ENCODE data around the gene GRID2IP.
A peak's percentile ranks its signal among the peaks of the same experiment; 100 is the strongest.
"Not testable (repeated sequence)": the region's sequence is repeated elsewhere in the genome, so short reads cannot be mapped to it uniquely, and the experiment has no call there.

Gene GRID2IP

GRCh38 chr7:6579446-6579845 is 28.2 kb upstream of the GRID2IP start:
- DNase-seq (ENCODE audit: low read depth): no peak
- TF ChIP-seq CTCF (IDR thresholded peaks at IDR 0.05; ENCODE audit: low read depth, low read length, missing control alignments): peak; percentile 31
- H3K4me3 ChIP-seq (ENCODE audit: low read depth, low read length): no peak overlapping the region

DNA sequence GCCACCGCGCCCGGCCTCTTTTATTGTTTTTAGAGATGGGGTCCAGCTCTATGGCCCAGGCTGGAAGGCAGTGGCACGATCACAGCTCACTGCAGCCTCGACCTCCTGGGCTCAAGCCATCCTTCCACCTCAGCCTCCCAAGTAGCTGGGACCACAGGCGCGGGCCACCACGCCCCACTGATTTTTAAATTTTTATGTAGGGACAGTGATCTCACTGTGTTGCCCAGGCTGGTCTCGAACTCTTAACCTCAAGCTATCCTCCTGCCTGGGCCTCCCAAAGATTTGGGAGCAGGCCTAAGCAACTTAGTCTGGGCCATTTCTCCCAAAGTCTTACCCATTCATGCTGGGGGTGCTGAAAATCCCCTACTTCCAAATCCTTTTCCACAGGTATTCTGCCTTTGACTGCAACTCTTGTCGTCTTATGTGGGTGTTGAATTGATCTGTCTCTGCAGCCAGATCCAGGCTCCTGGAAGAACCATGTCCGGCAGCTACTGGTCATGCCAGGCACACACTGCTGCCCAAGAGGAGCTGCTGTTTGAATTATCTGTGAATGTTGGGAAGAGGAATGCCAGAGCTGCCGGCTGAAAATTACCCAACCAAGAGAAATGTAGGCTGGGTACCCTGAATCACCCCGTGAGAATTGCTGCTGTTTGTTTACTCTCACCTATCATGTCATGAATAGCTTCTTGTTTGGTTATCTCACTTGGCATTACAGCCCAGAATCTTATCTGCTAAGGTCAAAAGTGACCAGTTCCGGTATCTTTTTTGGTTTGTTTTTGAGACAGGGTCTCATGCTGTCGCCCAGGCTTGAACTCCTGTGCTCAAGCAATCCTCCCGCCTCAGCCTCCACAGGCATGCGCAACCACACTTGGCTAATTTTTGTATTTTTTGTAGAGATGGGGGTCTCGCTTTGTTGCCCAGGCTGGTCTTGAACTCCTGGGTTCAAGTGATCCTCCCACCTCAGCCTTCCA is 27.1 kb upstream of the GRID2IP start:
- peak overlapping the region; percentile 83 for H3K4me3 ChIP-seq (ENCODE audit: low read depth, low read length)

GRCh38 chr7:6577369-6578113 is 26.3 kb upstream of the GRID2IP start, which contains the start of gene ZDHHC4:
Gene ZDHHC4 (plus strand): TSS chr7:6577454. CDS start chr7:6580562, 3,108 bp downstream.
- peak; percentile 75 for DNase-seq (ENCODE audit: low read depth)
- no peak for TF ChIP-seq CTCF (IDR thresholded peaks at IDR 0.05; ENCODE audit: low read depth, low read length, missing control alignments)
- H3K4me3 ChIP-seq (ENCODE audit: low read depth, low read length): peak within 1 kb of the TSS; percentile 83

More for the DNA sequence above, 27.1 kb upstream of the GRID2IP start:
- no peak for DNase-seq (ENCODE audit: low read depth)
- TF ChIP-seq CTCF (IDR thresholded peaks at IDR 0.05; ENCODE audit: low read depth, low read length, missing control alignments): no peak

DNA sequence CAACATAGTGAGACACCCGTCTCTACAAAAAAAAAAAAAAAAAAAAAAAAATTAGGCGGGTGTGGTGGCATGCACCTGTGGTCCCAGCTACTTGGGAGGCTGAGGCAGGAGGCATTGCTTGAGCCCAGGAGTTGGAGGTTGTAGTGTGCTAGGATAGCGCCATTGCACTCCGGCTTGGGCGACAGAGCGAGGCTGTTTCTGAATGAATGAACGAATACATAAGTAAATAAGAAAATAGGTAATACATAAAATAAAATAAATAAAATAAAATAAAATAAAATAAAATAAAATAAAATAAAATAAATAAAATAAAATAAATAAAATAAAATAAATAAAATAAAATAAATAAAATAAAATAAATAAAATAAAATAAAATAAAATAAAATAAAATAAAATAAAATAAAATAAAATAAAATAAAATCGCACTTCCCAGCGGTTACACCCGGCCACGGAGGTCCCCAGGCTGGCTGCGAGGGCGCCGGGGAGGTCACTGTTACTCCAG is 25.7 kb upstream of the GRID2IP start:
- DNase-seq (ENCODE audit: low read depth): not testable (repeated sequence)
- H3K4me3 ChIP-seq (ENCODE audit: low read depth, low read length): peak overlapping the region; percentile 83

DNA sequence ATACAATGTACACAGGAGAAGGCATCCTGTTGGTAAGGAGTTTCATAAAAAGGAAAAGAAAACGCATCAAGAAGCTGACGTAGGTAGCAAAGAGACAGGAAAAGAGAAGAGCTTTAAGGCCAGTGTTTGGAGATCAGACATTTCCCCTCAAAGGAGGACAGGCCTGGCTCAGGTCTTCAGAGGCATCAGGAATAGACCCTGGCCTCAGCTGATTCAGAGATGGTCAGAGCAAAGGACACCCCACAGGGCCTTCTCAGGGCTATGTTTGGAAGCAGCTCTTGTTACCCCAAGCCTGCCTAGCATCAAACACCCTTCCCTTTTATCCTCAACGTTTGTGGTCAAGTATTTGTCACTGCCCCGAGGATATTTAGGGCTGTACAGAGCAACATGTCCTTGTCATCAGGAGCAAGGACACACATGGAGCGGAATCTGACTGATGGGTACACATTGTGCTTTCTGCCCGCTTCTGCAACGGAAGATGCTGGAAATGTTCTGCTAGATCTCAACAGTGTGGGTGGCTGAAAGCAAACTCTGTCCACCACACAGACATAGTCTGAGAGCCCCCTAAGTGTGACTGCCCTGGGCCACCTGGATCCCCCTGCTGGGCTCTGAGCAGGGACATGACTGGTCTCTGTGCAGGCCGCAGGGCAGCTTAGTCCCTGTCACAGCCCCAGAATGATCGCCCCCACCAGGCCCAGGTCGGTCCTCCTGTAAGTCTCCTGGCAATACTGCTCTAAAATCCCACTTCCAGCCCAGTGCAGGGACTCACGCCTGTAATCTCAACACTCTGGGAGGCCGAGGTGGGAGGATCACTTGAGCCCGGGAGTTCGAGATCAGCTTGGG is 25.0 kb upstream of the GRID2IP start:
- H3K4me3 ChIP-seq (ENCODE audit: low read depth, low read length): peak overlapping the region; percentile 22; the same call in 1 of the 2 replicates
- peak; percentile 10 for TF ChIP-seq CTCF (IDR thresholded peaks at IDR 0.05; ENCODE audit: low read depth, low read length, missing control alignments)
- DNase-seq (ENCODE audit: low read depth): no peak

DNA sequence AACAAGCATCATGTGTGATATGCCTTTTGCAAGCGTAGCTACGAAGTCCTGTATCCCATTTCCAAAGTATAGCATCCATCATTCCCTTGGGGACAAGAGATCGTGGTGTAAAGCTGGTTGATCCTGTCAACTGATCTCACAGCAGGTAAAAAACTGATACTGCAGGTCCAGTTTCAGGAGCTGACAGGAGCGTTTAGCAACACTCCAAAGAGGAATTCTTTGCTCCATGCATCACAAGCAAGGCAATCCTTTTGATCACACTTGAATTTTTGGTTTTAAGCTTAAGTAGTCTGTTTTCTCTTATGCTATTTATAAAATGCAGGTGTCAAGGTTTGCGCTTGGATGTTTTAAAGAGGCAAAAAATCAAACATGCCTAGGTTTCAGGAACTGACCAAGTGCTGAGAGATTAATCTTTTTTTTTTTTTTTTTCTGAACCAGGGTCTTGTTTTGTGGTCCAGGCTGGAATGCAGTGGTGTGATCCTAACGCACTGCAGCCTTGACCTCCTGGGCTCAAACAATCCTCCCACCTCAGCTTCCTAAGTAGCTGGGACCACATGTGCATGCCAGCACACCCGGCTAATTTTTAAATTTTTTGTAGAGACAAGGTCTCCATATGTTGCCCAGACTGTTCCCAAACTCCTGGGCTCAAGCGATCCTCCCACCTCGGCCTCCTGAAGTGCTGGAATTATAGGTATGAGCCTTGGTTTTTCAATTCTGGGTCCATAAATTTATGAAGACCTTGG is 24.2 kb upstream of the GRID2IP start:
- TF ChIP-seq CTCF (IDR thresholded peaks at IDR 0.05; ENCODE audit: low read depth, low read length, missing control alignments): no peak
- DNase-seq (ENCODE audit: low read depth): no peak
- no peak overlapping the region for H3K4me3 ChIP-seq (ENCODE audit: low read depth, low read length)
